Measurements from ENCODE around the gene DDO. TPM values are rescaled to one million over a fixed set of nuclear protein-coding genes. Genes with fewer than 3 reads are reported as not detected.

The DDO gene
- total RNA-seq, 4 donors from 2014 or later: 1.8 to 3.5 (median 2.4) TPM

DNA sequence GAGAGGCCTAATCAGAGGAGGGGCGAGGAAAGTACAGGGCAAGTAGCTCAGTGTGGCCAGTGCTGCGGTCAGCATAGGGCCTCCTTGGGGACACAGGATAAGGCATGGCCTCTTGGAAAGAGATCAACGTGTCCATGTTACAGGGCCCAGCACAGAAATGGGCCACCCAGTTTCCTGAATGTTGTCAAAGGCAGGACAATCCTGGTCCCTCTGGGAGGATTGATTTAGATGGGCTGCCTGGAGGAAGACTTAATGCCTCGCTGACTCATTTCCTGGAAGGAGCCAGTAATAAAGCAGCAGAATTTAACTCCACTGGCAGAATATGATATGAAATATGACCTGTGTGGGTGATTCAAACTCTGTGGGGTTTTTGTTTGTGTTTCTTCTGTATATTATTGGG is 16.6 kb downstream of the DDO start:
- no peak overlapping the region for H3K27ac ChIP-seq
- ATAC-seq (no peak), DNase-seq (no peak)
- no peaks in the 10 kb centered on the region for H3K4me1 ChIP-seq
- no peaks in the 10 kb centered on the region for H3K36me3 ChIP-seq
- intact Hi-C loops (cut with DNase I; ENCODE audit: low total_unique reads) (loop anchor here (10.0 kb wide), 1 partner anchor 694 kb away; no protein-coding TSS in a partner anchor), in situ Hi-C loops (cut with MboI; ENCODE audit: low sequenced_read_pairs in 4 of 4) (loop anchor here in 2 of 4 donors (10.0 to 25.0 kb wide), 3 partner anchors 686 to 861 kb away; no protein-coding TSS in a partner anchor)
- no peaks in the 10 kb centered on the region for H3K9me3 ChIP-seq
- TF ChIP-seq, protein P1, sequence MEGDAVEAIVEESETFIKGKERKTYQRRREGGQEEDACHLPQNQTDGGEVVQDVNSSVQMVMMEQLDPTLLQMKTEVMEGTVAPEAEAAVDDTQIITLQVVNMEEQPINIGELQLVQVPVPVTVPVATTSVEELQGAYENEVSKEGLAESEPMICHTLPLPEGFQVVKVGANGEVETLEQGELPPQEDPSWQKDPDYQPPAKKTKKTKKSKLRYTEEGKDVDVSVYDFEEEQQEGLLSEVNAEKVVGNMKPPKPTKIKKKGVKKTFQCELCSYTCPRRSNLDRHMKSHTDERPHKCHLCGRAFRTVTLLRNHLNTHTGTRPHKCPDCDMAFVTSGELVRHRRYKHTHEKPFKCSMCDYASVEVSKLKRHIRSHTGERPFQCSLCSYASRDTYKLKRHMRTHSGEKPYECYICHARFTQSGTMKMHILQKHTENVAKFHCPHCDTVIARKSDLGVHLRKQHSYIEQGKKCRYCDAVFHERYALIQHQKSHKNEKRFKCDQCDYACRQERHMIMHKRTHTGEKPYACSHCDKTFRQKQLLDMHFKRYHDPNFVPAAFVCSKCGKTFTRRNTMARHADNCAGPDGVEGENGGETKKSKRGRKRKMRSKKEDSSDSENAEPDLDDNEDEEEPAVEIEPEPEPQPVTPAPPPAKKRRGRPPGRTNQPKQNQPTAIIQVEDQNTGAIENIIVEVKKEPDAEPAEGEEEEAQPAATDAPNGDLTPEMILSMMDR (IDR thresholded peaks at IDR 0.05 in 4 of 5, conservative IDR thresholded peaks at IDR 0.05 in 1 of 5): no peak
- TF ChIP-seq POLR2A (IDR thresholded peaks at IDR 0.05): no peak
- H3K27me3 ChIP-seq: no peaks in the 10 kb centered on the region
- H3K4me3 ChIP-seq: no peak overlapping the region

DNA sequence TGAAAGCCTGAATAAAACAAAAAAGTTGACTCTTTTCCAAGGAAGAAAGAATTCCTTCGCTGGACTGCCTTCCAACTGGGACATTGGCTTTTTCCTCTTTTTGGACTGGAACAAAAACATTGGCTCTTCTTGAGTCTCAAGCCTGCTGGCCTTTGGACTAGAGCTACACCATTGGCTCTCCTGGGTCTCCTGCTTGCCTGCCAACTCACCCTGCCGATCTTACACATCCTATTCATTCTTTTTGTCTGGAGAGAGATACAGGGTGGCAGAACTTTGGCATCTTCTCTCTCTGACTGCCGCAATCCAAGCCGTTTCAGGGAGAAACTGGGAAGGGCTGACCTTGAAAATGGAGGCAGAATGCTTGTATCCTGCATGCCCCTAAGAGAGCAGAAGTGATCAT is 20.2 kb downstream of the DDO start:
- intact Hi-C loops (cut with DNase I; ENCODE audit: low total_unique reads) (loop anchor here (10.0 kb wide), 1 partner anchor 690 kb away; no protein-coding TSS in a partner anchor), in situ Hi-C loops (cut with MboI; ENCODE audit: low sequenced_read_pairs in 4 of 4) (loop anchor here in 2 of 4 donors (10.0 to 25.0 kb wide), 3 partner anchors 683 to 858 kb away; no protein-coding TSS in a partner anchor)
- no peaks in the 10 kb centered on the region for H3K9me3 ChIP-seq
- H3K4me3 ChIP-seq: no peak overlapping the region
- ATAC-seq (no peak), DNase-seq (no peak)
- no peaks in the 10 kb centered on the region for H3K27me3 ChIP-seq
- no peak overlapping the region for H3K27ac ChIP-seq
- peaks cover 0 to 5% of the 10 kb centered on the region in 2 donors for H3K36me3 ChIP-seq
- TF ChIP-seq POLR2A (IDR thresholded peaks at IDR 0.05): no peak
- TF ChIP-seq, protein P1 (IDR thresholded peaks at IDR 0.05 in 4 of 5, conservative IDR thresholded peaks at IDR 0.05 in 1 of 5): no peak
- H3K4me1 ChIP-seq: no peaks in the 10 kb centered on the region

GRCh38 chr6:110394409-110394808 is 21.0 kb downstream of the DDO start:
- TF ChIP-seq POLR2A (IDR thresholded peaks at IDR 0.05): no peak
- TF ChIP-seq, protein P1 (IDR thresholded peaks at IDR 0.05 in 4 of 5, conservative IDR thresholded peaks at IDR 0.05 in 1 of 5): no peak
- intact Hi-C loops (cut with DNase I; ENCODE audit: low total_unique reads): loop anchor here (10.0 kb wide), 1 partner anchor 690 kb away; no protein-coding TSS in a partner anchor
- ATAC-seq: no peak

GRCh38 chr6:110392727-110393126 is 22.6 kb downstream of the DDO start:
- Histone ChIP-seq H3K27me3 (no peaks in the 10 kb centered on the region), H3K36me3 (peaks cover 0 to 5% of the 10 kb centered on the region in 2 donors), H3K27ac (no peak overlapping the region), H3K4me3 (no peak overlapping the region), H3K4me1 (no peaks in the 10 kb centered on the region), H3K9me3 (no peaks in the 10 kb centered on the region)
- ATAC-seq (no peak), DNase-seq (no peak)
- in situ Hi-C loops (cut with MboI; ENCODE audit: low sequenced_read_pairs in 4 of 4): loop anchor here in 2 of 4 donors (10.0 to 25.0 kb wide), 3 partner anchors 680 to 855 kb away; no protein-coding TSS in a partner anchor
- TF ChIP-seq POLR2A (IDR thresholded peaks at IDR 0.05): no peak
- TF ChIP-seq, protein P1 (IDR thresholded peaks at IDR 0.05 in 4 of 5, conservative IDR thresholded peaks at IDR 0.05 in 1 of 5): no peak
- intact Hi-C loops (cut with DNase I; ENCODE audit: low total_unique reads): loop anchor here (10.0 kb wide), 1 partner anchor 688 kb away; no protein-coding TSS in a partner anchor

More at GRCh38 chr6:110394409-110394808, 21.0 kb downstream of the DDO start:
- no peak overlapping the region for H3K4me3 ChIP-seq
- in situ Hi-C loops (cut with MboI; ENCODE audit: low sequenced_read_pairs in 4 of 4): loop anchor here in 2 of 4 donors (10.0 to 25.0 kb wide), 3 partner anchors 682 to 857 kb away; no protein-coding TSS in a partner anchor
- H3K27ac ChIP-seq: no peak overlapping the region
- no peaks in the 10 kb centered on the region for H3K27me3 ChIP-seq
- no peaks in the 10 kb centered on the region for H3K4me1 ChIP-seq
- no peaks in the 10 kb centered on the region for H3K9me3 ChIP-seq
- H3K36me3 ChIP-seq: peaks cover 0 to 5% of the 10 kb centered on the region in 2 donors
- no peak for DNase-seq
